Femur (tissue), 1 donor: ENCODE data around the gene ZBTB43.
A peak's percentile ranks its signal among the peaks of the same experiment; 100 is the strongest.

Experiments used
- DNase-seq: peaks from one replicate; pipeline ENCODE4 v3.0.0-alpha.2; 2017

Gene ZBTB43

GRCh38 chr9:126832440-126832839 lies 27.6 kb downstream of the ZBTB43 start:
- DNase-seq, result no peak

DNA sequence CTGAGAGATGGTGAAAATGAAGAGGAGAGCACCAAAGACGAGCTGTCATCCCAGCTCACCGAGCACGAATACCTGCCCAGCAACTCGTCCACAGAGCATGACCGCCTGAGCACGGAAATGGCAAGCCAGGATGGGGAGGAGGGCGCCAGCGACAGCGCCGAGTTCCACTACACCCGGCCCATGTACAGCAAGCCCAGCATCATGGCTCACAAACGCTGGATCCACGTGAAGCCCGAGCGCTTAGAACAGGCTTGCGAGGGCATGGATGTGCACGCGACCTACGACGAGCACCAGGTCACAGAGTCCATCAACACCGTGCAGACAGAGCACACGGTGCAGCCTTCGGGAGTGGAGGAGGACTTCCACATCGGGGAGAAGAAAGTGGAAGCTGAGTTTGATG lies 28.2 kb downstream of the ZBTB43 start:
- no peak for DNase-seq

DNA sequence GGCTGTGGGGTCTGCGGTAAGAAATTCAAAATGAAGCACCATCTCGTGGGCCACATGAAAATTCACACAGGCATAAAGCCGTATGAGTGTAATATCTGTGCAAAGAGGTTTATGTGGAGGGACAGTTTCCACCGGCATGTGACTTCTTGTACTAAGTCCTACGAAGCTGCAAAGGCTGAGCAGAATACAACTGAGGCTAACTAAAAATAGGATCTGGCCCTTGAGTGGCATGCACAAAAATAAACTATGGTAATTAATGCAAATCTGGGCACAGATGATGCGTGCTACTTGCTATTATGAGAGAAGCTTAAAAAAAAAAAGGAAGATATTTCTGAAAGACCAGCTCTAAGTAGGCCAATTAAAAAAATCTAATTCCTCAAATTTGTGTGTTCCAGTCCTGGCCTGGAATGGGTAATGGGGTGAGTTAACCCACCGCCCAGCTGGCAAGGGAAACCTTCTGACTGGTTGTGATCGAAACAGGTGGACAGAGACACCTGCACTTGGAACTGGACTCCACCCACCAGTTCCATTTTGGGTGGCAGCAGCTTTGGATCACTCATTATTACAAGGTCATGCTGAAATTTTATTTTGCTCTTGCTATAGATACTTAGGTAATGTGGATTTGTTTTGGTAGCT lies 29.0 kb downstream of the ZBTB43 start:
- DNase-seq, result no peak

DNA sequence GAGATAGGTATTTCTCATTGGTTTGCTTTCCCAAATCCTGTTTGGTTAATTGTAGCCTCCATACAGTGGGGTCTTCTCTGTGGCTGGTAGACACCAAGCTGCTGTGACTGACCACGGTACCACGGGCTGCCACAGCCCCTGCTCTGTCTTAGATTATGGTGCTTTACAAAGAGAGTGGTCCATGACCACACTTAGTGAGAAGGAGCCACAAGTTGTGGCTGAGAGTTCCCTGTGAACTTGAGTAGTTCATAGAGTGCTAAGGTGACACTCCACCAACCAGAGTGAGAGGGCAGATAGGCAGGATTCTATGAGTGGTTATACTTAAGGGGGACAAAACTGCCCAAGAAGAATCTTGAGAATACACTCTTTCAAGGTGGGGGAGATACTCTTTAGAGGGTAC lies 29.8 kb downstream of the ZBTB43 start:
- DNase-seq, result no peak

DNA sequence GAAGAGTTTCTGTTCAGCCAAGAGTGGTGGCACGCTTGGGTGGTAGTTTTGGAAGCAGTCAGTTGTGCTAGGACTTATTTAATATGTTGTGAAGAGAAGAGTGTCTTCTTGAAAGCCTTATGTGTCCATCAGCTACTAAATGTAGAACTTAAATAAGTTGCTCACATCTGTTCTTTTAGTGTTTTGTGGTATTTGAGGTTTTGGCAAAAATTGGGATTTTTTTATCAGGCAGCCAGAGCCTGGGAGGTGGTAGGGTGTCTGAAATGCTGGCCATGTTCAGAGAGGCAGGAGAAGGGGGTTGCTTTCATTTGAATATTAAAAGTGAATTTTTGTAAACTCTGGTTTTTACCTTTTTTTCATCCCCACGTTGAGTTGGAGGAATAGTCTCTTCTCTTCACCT lies 31.4 kb downstream of the ZBTB43 start:
- DNase-seq, result no peak

- no peak for DNase-seq
Measured at GRCh38 chr9:126838055-126838811, 33.4 kb downstream of the ZBTB43 start.

GRCh38 chr9:126838895-126839294 lies 34.1 kb downstream of the ZBTB43 start:
- no peak for DNase-seq

DNA sequence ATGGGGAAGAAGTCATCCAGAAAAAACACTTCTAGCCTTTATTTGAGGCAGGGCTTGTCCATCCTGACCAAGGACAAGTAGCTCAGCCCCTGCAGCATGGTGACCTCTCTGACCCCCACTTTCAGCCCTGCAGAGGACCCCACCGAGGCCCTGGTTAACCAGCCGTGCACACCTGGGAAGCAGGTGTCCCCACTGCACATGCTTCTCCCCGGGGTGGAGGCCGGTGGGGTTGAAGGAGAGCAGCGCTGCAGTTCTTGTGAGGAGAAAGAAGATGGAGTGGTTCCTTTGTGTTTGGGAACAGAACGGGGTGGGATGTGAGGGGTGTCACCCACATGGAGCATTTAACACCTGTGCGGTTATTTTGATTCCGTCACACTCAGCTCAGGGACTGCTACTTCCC lies 34.5 kb downstream of the ZBTB43 start:
- DNase-seq, result no peak

DNA sequence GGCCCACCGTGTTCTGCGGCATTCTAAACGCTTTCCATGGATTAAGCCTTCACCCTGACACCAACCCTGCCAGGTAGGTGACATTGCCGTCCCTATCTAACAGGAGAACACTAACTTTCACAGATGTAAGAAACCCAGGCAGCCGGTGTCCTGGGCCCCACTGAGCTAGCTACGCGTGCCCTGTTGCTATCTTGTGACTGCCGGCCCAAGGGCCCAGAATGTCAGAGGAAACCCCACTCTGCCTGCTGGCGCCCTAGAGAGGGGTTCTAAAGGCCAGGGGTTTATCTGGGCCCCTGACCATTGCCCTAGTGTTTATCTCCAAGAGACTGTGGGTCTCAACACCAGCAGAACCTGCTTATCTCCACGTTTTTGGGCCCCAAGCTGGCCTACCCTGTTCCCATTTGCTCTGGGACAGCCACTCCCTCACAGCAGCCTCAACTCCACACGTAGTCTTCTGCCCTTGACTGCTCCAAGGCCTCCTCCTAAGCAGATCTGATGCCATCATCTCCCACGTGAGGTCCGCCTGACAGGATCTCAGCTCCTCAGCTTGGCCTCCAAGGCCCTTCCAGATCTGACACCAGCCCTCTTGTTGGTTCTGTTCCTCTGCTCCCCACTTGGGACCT lies 37.5 kb downstream of the ZBTB43 start:
- DNase-seq, result no peak

DNA sequence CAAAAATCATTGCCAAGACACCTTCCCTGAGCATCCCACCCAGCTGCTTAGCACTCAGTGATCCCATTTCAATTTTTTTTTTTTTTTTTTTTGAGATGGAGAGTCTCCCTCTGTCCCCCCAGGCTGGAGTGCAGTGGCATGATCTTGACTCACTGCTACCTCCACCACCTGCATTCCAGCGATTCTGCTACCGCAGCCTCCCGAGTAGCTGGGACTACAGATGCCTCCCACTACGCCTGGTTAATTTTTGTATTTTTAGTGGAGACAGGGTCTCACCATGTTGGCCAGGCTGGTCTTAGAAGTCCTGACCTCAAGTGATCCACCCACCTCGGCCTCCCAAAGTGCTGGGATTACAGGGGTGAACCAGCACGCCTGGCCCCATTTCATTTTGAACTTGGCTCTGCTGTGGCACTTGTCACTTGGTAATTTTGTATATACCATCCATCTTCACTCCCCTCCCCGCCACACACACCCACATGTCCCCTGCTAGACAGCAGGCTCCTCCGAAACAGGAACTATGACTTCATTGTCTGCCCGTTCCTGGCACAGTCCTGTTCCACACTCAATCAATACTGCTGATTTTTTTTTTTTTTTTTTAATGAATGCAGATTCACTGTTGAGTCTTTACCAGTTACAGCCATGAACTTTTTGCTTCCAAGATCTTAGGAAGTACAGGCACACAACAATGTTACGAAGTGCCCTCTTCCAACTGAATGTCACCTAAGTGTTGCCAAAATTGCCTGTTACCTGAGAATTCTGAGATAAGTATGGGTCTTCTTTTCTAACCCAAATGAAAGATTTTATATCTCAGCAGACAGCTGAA lies 38.3 kb downstream of the ZBTB43 start:
- no peak for DNase-seq

- DNase-seq, result no peak
Measured at GRCh38 chr9:126844085-126844484, 39.2 kb downstream of the ZBTB43 start.

- no peak for DNase-seq
Measured at GRCh38 chr9:126847051-126847450, 42.2 kb downstream of the ZBTB43 start.

GRCh38 chr9:126849591-126850225 lies 44.9 kb downstream of the ZBTB43 start:
- no peak for DNase-seq

- DNase-seq, result no peak
Measured at GRCh38 chr9:126851286-126851880, 46.5 kb downstream of the ZBTB43 start.

- no peak for DNase-seq
Measured at GRCh38 chr9:126852086-126852688, 47.3 kb downstream of the ZBTB43 start.

DNA sequence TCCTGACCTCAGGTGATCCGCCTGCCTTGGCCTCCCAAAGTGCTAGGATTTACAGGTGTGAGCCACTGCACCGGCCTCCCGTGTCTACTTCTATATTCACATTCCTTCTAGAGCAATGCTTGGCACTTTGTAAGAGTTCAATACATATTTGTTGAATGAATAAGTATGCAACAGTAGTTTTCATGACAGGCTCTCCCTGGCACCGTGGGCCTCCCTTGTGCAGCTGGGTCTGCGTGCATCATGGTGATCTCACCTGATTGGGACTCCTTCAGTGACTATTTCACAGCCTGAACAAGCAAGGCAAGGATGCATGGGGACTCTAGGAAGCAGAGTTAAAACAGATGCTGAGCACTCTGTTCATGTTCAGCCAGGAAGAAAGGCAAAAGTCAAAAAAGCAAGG lies 48.8 kb downstream of the ZBTB43 start:
- DNase-seq, result no peak

- no peak for DNase-seq
Measured at GRCh38 chr9:126854734-126855133, 49.9 kb downstream of the ZBTB43 start.

GRCh38 chr9:126856326-126856877 lies 51.6 kb downstream of the ZBTB43 start:
- no peak for DNase-seq

DNA sequence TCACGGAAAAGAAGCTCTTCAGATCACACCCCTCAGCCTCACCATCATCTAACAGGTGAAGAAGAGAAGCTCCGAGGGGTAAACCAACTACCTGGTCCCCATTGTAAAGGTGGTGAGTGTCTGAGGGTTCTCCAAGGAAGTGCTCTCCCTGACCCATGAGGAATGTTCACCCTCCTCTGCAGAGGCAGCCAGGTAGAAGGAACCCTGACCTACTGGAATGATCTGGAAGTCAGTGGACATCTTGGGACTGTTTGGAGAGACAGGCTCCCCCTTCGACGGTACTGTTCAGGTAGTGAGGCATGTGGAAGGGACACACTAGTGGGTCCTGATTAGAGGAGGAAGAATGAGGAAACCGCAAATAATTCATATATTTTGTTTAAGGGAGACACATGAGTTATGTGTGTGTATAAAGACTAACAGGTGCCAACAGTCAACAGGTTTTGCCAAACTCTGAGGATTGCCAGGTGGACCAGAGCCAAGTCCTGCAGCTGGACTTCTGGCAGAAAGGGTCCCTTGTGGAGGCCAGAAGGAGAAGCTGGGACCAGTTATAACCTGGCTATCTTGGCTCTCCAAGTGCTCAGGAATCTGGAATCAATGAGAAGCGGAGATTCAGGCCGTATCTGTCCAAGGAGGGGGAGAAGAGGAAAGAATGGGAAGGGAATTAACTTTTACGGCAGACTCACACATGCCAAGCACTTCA lies 52.6 kb downstream of the ZBTB43 start:
- DNase-seq, result peak; percentile 66

- no peak for DNase-seq
Measured at GRCh38 chr9:126859111-126859510, 54.3 kb downstream of the ZBTB43 start.
